Measurements from ENCODE around the gene PPP2R3B.

GRCh38 chrX:295136-295535 is 91.6 kb downstream of the PPP2R3B start:
- TF ChIP-seq POLR2A (IDR thresholded peaks at IDR 0.05; ENCODE audit: borderline replicate concordance, extremely low read depth, insufficient read depth, insufficient read length) (no peak), CTCF (IDR thresholded peaks at IDR 0.05 in 2 of 3, conservative IDR thresholded peaks at IDR 0.05 in 1 of 3; ENCODE audit: borderline replicate concordance in 1 of 3, insufficient read depth in 1 of 3, low read depth in 2 of 3, low read length in 2 of 3) (no peak), MAX (IDR thresholded peaks at IDR 0.05) (no peak), YY1 (IDR thresholded peaks at IDR 0.05; ENCODE audit: extremely low read depth, insufficient replicate concordance, low read depth, low read length) (no peak), EGR1 (IDR thresholded peaks at IDR 0.05; ENCODE audit: low read depth) (no peak), RAD21 (IDR thresholded peaks at IDR 0.05; ENCODE audit: low read depth) (no peak), CEBPB (IDR thresholded peaks at IDR 0.05; ENCODE audit: low read depth) (no peak), POLR2AphosphoS5 (IDR thresholded peaks at IDR 0.05; ENCODE audit: low read depth, low read length) (no peak), REST (IDR thresholded peaks at IDR 0.05; ENCODE audit: low read depth) (no peak), EZH2 (IDR thresholded peaks at IDR 0.05) (no peak), SP1 (IDR thresholded peaks at IDR 0.05; ENCODE audit: low read depth) (no peak)

Measured in HCT116 (cell line).